GM19035 (cell line): ENCODE data around the gene NUFIP1.
"Not testable (repeated sequence)": the region's sequence is repeated elsewhere in the genome, so short reads cannot be mapped to it uniquely, and the experiment has no call there.

Experiments used
- ATAC-seq: cut with Tn5 transposase; IDR thresholded peaks from one replicate; pipeline ENCODE4 v1.9.1; 2021; ENCODE audit not compliant: unreplicated experiment

The NUFIP1 gene

DNA sequence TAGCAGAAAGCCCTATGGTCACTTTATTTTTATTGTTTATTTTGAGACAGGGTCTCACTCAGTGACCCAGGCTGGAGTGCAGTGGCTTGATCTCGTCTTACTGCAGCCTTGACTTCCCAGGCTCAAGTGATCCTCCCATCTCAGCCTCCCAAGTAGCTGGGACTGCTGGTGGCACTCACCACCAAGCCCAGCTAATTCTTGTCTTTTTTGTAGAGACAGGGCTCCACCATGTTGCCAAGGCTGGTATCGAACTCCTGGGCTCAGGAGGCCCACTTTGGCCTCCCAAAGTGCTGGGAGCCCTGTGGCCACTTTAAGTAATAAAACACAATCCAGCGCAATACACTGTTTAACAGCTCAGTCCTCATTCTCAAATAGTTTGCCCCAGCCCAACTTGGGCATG is 69.3 kb downstream of the NUFIP1 start:
- ATAC-seq, result no peak

DNA sequence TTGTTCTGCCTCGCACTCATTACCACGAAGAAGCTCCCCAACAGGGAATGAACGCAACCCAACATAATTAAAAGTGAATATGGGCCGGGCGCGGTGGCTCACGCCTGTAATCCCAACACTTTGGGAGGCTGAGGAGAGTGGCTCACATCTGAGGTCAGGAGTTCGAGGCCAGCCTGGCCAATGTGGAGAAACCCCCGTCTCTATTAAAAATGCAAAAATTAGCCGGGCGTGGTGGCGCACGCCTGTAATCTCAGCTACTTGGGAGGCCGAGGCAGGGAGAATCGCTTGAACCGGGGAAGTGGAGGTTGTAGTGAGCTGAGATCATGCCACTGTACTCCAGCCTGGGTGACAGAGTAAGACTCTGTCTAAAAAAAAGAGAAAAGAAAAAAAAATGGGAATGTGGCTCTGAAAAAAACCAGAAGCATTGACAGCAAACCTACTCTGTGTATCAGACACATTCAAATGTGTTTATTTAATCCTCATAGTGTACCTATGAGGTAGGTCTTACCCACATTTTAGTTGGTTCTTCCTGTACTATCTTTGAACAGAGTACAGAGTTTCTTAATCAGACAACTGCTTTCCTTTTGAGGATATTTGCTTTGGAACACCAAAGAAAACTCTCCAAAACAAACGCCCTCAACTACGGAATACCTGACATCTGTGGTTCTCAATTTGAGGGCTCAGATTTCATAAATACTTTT is 70.0 kb downstream of the NUFIP1 start:
- ATAC-seq, result no peak

DNA sequence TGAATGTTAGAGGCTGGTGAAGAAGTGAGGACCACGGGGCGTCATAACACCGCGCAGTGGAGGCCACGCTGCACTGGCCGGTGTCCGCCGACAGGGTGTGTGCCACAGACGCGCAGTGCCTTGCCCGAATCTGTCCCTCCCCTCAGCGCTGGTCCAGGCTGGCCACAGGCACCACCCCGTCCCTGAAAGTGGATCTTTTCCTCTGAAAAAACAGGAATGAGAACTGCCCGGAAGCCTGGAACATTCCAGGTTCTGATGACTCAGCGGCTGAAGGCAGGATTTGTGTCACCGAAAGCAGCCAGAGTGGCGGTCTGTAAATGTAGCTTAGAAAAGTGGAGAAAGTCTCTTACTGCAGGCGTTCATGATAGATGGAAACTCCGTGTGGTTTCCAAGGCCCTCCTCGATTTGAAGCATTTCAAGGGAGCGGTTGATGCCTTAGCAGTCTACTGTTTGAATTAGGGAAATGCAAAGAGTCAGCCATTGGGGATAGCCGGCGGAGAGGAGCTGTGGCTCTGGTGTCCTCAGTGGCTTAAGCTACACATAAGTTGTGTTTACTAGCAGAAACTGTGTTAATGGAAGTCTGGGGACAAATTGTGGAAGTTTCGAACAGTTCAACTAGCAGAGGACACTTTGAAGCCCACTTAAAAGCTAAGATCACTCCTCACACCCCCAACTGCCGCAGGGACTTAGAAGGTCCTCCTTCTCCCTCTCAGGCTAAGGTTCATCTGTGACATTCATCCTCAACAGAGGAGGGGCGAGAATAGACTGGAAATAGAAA is 70.8 kb downstream of the NUFIP1 start:
- ATAC-seq, result peak; percentile 88

DNA sequence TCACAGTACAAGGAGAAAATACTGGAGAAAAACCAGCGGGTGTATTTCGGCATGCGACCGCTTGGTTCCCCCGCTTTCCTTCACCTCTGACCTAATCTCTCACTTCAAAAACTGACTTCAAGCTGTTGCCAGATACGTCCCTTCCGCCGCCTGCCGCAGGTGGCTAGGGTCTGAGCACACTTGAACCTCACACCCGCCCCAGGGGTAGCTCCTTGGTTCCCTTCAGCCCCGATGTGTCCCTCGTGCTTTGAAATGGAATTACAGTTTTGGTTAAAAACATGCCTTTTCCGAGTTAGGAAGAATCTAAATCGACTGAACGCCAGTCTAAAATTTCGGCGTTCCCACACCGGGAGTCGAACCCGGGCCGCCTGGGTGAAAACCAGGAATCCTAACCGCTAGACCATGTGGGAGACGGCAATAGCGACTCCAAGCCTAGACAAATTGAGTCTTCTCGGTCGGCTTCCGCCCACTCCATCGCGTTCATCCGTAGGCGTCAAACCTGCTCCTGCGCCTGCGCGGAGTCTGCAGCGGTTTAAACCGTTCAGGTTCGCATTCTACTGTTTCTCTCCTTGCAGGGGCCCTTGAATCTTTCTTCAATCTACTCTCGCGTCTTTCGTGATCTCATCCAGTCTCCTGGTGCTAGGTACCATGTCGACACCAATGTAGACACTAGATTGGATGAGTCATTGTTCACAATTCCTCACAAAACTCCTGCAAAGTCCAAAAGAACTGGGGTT is 71.5 kb downstream of the NUFIP1 start:
- peak; percentile 78 for ATAC-seq

DNA sequence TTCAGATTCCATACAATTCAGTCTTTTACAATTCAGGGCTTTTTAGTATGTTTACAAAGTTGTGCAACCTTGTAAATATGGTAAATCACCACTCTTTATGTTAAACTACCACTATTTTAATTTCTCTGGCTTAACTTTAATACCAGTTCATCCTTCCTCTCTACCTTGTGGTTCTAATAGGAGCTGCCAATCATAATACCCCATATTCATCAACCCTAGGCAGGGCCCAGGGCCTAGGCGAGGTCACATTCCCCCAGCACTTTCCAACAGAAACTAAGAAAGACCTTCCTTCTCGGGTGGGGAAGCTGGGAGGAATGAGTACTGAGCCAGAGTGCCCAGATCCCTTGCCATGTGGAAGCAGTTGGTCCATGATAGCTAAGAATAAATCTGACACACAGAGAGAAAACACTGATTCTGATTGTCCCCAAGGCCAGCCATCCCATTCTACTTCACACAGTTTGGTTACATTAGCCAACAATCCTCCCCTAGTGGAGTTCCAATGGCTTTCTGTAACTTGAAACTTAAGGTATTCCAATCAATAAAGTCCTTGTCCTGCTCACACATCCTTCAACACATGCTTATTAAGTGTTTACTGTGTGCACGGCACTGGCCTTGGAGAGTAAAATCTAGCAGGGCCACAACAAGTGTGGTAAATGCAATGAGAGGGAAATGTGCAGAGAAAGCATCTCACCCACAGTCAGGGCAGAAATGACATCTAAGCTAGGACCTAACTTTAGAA is 76.8 kb downstream of the NUFIP1 start:
- no peak for ATAC-seq

DNA sequence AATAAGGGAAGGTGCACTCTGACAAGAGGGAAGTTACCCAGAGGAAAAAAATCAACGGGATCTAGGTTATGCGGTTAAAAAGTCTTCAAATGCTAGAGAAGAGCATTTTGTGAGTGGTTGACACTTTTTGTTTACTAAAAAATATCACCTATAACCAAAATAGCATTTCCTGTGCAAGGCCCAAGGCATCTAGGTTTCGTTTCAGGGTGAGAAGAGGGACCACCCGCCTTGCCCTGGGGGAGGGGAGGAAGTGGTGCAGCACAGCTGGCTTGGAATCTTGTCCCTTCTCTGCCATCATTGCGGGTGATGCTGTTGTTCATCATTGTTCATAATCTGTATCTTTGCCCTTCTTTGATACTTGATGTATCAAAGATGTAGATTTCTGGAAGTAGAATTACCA is 80.6 kb downstream of the NUFIP1 start:
- no peak for ATAC-seq

DNA sequence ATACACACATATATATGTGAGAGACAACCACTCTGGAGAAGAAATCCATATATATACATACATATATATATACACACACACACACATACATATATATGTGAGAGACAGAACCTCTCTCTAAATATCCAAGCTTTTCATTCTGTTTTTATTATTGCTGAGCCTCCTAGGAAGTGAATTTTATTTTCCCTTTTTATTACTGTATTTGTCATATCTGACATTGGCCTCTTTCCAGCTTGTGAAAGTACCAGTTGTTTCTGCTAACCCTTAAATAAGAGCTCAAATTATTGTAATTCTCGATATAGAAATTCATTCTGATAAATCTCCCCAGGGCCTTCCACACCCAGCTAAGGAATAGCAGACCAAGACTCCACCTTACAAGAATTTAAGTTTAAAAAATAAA is 81.0 kb downstream of the NUFIP1 start:
- no peak for ATAC-seq

DNA sequence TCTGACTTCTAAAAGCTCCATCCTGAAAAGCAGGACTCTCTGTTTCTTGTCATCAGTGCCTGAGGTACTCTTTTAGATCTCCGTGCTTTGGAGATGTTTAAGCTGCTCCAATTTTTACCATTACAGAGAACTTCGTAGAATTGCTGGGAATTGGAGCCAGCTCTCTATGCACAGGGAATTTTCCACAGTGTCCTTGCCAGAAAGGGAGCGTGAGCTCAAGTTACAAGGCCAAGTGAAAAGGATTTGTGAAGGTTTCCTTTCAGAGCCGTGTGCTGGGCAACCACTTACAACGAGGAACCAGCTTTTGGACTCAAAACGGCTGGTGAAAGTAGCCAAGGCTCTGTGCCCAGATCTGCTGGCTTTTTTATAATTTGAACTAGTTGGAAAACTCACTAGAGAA is 82.6 kb downstream of the NUFIP1 start:
- ATAC-seq, result no peak

DNA sequence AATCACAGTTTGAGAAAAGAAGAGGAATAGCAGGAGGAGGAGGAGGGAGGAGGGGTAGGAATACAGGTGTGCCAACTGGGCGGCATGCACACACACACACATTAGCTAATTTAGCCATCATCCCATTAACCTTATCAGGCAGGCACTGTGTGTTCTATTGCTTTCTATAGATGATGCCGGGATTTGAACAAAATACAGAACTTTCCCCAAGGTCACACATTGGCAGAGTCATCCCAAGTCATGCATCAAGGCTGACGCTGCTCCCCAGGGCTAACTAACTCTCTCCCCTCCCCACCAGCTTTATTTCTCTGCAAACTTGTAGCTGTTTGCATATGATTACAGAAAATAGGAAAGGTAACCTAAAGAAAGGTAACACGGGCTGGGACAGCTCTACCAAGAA is 83.0 kb downstream of the NUFIP1 start:
- ATAC-seq, result no peak

DNA sequence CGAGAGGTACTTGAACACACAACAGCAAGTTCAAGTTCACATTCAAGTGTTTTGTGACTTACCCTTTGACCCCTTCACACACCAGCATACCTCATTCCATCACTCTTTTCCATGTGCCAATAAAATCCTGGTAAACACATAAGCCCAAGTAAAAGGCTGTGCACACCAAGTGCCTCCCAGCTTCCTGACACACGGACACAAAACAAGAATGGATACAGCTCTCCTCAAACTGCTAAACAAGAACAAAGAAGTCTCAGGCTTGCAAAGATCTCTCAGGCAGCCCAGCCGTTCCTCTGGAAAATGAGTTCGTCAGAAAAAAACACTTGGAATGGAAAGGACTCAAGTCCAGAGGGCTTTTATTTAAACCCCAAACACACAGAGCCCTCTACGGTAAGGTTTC is 83.7 kb downstream of the NUFIP1 start:
- no peak for ATAC-seq

DNA sequence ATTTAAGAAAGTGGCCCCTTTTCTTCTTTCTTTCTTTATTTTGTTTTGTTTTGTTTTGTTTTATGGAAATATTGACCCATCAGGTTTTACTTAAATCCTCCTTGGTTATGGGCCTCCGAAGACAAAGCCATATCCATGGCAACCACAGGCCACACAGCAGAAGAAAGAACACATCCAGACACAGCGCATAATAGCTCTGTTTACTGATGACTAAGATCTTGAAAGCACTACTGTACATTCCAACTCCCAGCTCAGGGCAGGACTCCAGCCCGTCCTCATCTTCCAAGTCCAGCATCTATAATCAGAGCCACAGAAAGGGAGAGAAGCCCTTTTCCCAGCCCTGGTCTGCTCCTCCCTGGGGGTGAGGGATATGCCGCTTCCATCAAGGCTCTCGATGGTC is 84.3 kb downstream of the NUFIP1 start:
- no peak for ATAC-seq

DNA sequence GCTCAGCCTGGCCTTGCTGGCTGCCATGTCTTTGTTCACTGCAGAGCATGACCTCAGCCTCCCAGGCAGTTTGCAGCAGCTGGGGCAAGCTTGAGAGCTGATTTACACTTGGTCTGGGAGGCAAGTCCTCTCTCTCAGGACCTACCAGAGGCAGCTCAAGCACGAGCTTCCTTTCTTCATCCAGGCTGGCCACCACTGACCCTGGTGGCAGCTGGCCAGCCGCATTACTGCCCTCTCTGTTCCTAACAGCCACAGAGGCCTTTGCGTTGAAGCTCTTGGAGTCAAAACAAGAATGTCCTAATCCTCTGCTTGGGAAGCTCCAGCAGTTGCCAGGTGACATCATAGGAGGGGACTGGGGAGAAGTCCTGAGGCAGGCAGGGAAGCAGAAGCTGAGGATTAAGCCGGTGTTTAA is 85.7 kb downstream of the NUFIP1 start:
- no peak for ATAC-seq

DNA sequence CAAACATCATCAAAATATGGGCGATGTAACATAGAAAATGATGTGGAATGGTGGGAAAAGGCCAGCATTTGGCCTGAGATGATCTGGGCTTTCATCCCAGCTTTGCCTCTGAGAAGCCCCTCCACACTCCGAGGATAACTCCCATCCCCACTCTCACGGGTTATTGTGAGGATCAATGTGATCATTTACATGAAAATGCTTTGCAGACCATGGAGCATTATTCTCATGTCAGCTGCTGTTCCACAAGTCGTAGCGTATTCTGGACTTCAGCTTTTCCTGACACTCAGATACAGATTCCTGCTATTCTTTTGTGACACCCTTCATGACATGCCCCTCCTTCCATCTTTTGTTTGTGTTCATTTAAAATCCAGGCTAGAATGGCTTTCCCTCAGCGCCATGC is 86.5 kb downstream of the NUFIP1 start:
- no peak for ATAC-seq

DNA sequence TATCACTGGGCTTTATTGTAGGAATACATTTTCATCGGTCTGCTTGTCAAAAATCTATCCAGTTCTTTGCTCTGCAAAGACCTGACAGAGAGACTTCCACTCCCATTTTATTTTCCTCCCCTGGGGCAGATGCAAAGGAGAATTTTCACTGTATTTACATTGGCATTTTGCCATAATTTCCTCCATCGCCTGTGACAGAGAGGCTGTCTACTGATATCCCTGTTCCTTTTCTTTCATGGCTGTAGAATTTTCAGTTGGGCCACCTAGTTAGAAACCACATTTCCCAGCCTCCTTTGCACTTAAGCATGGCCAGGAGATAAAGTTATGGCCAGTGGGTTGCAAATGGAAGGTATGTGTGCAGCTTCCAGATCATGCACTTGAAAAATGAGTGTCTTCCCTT is 89.3 kb downstream of the NUFIP1 start:
- no peak for ATAC-seq

DNA sequence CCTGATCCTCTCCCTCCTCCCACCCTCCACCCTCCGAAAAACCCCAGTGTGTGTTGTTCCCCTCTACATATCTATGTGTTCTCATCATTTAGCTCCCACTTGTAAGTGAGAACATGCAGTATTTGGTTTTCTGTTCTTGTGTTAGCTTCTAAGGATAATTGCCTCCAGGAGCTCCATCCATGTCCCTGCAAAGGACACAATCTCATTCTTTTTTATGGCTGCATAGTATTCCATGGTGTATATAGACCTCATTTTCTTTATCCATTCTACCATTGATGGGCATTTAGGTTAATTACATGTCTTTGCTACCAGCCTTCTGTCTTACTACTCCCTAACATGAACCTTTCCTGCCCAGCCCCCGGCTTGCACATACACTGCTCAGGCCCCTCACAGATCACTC is 91.0 kb downstream of the NUFIP1 start:
- not testable (repeated sequence) for ATAC-seq

DNA sequence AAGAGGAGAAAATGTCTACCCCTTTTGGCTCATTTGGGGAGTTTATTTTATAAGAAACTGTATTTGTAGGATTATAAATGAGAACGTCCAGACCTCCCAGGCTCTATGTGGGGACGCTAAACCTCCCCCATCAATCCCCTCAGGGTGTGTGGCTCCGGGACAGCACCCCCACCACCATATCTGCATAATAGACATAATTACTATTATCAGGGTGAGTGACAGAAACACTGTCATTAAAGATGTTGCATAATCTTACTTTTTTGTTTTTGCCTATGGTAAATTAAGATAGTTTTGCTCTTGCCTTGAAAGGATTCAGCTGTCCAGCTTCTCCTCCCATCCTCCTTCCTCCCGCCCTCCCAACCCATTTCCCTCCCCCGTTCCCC is 93.3 kb downstream of the NUFIP1 start:
- no peak for ATAC-seq

DNA sequence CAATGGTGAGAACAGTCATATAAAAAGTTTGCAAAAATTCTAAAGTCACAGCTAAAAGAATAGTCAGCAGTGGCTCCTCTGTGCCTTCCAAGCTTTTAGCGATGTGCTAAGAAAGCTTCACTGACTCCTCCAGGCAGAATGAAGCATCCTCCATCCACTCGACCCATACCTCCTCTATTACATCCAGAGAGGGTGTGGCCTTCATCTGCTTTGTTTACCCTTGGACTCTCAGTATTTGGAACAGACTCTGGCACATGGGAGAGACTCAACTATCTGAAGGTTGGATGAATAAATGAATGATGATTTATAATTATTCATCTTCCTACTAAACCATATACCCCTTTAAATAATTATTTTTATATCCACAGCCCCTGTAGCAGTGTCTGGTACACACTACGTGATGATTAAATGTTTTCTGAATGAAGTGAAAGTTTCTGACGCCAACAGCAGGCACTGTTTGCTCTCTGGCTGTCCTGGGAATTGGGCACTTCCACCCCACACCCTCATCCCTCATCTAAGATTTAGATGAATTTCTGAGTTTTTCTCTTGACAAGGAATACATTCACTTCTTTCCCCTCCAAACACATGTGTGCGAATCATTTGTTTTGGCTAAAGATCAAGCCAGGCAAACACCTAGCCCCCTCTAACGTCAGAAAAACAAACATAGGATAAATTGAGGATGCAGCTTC is 93.9 kb downstream of the NUFIP1 start:
- no peak for ATAC-seq

DNA sequence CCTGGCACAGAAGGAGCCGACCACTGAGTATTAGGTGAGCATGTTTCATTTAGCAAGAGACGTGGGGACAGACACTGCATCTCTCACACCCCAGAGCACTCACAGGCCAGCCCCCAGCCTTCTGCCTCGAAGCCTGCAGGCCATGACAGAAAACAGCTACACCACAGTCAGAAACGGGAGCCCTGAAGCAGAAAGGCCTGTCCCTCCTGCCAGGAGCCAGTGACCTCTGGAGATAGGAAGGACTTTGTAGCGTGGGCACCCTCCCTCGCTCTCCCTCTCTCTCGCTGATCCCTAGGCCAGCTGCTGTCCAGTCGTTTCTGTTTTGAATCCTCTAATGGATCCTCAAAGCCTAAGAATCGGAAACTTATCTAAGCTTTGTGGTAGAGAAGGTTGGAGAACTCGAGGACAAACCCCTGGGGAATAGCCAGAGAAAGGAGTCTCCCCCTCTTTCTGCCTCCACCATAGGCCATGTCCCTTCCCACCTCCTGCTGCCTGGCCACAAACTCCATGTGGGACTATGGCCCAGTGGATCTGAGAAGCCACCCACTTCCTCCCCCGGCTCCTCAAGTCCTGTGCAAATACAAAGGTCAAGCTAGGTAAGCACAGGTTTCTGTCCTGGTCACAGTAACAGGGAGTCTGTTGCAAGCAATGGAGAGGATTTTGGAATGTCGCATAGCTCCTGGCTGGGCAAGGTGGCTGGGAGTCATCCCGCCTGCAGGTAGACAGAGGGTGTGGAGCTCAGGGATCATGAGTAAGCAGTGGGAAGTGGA is 95.1 kb downstream of the NUFIP1 start:
- ATAC-seq, result no peak
